ENCODE measurements around the gene ZNRF4. TPM values are rescaled to one million over a fixed set of nuclear protein-coding genes. Genes with fewer than 3 reads are reported as not detected.
"Not testable (repeated sequence)": the region's sequence is repeated elsewhere in the genome, so short reads cannot be mapped to it uniquely, and the experiment has no call there.

ZNRF4 gene
- total and polyA plus RNA-seq, 2 donors = not detected

DNA sequence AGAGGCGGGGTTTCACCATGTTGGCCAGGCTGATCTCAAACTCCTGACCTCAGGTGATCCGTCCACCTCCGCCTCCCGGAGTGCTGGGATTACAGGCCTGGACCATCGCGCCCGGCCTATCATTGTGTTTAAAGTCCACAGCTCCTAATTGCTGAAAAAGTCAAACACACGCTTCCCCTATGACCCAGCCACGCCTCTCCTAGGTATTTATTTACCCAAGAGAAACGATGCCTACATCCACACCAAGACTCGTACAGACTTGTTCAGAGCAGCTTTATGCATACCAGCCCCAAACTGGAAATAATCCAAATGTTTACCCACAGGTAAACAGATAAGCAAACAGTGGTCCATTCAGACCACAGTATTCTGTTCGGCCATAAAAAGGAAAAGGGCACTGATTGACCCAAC lies 15.1 kb downstream of the ZNRF4 start:
- WGBS = 42% methylated on average over 12 of the region's 12 CpGs
- Histone ChIP-seq H3K4me3 (ENCODE audit: low read depth, low read length) (no peak overlapping the region), H3K36me3 (ENCODE audit: insufficient read depth) (no peaks in the 10 kb centered on the region), H3K4me1 (ENCODE audit: insufficient read depth) (no peaks in the 10 kb centered on the region), H3K27ac (ENCODE audit: low read depth) (no peak overlapping the region)
- peak; percentile 72 for DNase-seq (ENCODE audit: extremely low spot score)

GRCh38 chr19:5472286-5472685 lies 17.1 kb downstream of the ZNRF4 start:
- H3K4me3 ChIP-seq (ENCODE audit: low read depth, low read length) = no peak overlapping the region
- peak; percentile 25 for DNase-seq (ENCODE audit: extremely low spot score)
- H3K27ac ChIP-seq (ENCODE audit: low read depth) = no peak overlapping the region
- 71% methylated on average over 16 of the region's 16 CpGs for WGBS
- no peaks in the 10 kb centered on the region for H3K4me1 ChIP-seq (ENCODE audit: insufficient read depth)
- no peaks in the 10 kb centered on the region for H3K36me3 ChIP-seq (ENCODE audit: insufficient read depth)

- H3K4me1 ChIP-seq (ENCODE audit: insufficient read depth) = no peaks in the 10 kb centered on the region
- H3K36me3 ChIP-seq (ENCODE audit: insufficient read depth) = no peaks in the 10 kb centered on the region
- DNase-seq (ENCODE audit: extremely low spot score) = no peak
- no peak overlapping the region for H3K4me3 ChIP-seq (ENCODE audit: low read depth, low read length)
- H3K27ac ChIP-seq (ENCODE audit: low read depth) = no peak overlapping the region
- WGBS = 92% methylated on average over 5 of the region's 5 CpGs
Observed at GRCh38 chr19:5473646-5474045, 18.4 kb downstream of the ZNRF4 start.

DNA sequence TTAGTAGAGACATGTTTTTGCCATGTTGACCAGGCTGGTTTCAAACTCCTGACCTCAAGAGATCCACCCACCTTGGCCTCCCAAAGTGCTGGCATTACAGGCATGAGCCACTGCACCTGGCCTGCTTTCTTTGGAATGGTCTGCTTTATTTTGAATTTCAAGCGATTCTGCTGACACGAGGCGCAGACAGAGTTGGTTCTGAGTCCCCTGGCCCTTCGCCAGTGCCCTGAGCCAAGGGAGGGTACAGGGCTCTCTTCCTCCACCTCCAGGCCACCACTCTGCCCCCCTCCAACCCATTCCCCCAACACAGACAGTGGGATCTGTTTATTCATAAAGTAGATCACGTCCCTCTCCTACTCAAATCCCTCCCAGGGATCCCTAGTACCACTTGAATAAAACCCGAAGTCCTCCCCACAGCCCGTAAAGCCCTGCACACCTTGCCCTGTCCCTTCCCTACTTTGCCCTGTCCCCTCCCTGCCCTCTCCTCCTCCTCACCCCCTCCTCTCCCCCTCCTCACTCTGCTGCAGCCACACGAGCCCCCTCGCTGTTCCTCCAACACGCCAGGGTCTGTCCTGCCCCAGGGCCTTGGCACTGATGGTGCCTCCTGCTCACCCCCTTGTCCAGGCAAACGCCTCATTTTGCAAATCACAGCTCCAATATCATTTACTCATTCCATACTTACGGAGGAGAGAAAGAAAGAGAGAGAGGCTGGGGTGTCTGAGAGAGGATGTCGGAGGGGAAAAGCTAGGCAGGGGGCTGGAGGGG lies 22.4 kb downstream of the ZNRF4 start:
- Histone ChIP-seq H3K4me1 (ENCODE audit: insufficient read depth) (no peaks in the 10 kb centered on the region), H3K4me3 (ENCODE audit: low read depth, low read length) (no peak overlapping the region), H3K36me3 (ENCODE audit: insufficient read depth) (no peaks in the 10 kb centered on the region), H3K27ac (ENCODE audit: low read depth) (no peak overlapping the region)
- WGBS = 36% methylated on average over 13 of the region's 13 CpGs
- DNase-seq (ENCODE audit: extremely low spot score) = no peak

- Histone ChIP-seq H3K27ac (ENCODE audit: low read depth) (no peak overlapping the region), H3K4me3 (ENCODE audit: low read depth, low read length) (no peak overlapping the region), H3K4me1 (ENCODE audit: insufficient read depth) (no peaks in the 10 kb centered on the region), H3K36me3 (ENCODE audit: insufficient read depth) (no peaks in the 10 kb centered on the region)
- 22% methylated on average over 32 of the region's 32 CpGs for WGBS
- no peak for DNase-seq (ENCODE audit: extremely low spot score)
Observed at GRCh38 chr19:5478241-5478924, 23.2 kb downstream of the ZNRF4 start.

DNA sequence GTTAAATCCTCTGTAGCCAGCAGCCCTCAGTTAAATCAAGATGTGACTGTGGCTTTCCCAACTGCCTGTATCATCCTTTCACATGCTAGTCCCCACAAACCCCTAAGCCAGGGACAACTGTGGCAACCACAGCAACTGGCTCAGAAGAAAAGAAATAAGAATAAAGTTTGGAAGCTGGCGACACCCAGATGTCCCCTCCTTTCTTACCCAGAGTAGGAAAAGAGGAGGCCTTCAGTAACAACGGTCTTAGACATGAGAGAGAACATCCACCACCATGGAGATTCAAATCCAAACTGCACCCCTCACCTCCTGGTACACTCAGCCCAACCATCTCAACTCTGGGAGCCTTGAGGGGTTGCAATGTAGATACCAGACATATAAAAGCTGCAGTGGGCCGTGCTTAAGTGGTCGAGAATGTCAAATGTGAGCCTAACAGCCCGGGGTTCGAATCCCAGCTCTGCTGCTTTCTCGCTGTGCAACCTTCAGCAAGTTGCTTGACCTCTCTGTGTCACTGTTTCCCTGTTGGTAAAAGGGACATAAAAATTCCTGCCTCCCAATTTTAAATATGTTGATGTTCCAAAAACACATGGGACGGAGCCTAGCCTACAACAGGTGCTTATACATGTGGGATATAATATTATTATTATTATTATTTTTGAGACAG lies 23.8 kb downstream of the ZNRF4 start:
- WGBS = 82% methylated on average over 8 of the region's 8 CpGs
- H3K4me1 ChIP-seq (ENCODE audit: insufficient read depth) = no peaks in the 10 kb centered on the region
- no peaks in the 10 kb centered on the region for H3K36me3 ChIP-seq (ENCODE audit: insufficient read depth)
- DNase-seq (ENCODE audit: extremely low spot score) = no peak
- H3K4me3 ChIP-seq (ENCODE audit: low read depth, low read length) = no peak overlapping the region
- no peak overlapping the region for H3K27ac ChIP-seq (ENCODE audit: low read depth)

DNA sequence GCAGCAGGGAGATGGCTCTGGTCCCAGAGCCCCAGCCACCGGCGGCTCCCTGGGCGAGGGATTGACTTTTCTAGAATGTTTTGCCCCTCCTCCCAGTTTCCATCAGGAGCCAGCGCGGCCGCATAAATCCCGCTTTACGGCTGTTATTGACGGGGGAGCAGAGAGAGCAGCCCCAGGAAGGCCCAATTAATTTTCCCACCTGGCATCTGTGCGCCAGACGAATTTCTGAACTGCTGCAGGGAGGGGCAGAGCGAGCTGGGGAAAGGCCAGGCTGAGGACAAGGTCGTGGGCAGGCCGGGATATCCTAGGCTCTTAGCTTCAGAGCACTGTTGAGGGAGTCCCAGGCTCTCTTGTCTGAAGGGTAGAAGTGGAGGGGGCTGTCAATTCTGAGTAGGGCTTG lies 24.7 kb downstream of the ZNRF4 start:
- DNase-seq (ENCODE audit: extremely low spot score) = no peak
- 22% methylated on average over 14 of the region's 14 CpGs for WGBS
- no peak overlapping the region for H3K27ac ChIP-seq (ENCODE audit: low read depth)
- no peaks in the 10 kb centered on the region for H3K4me1 ChIP-seq (ENCODE audit: insufficient read depth)
- no peak overlapping the region for H3K4me3 ChIP-seq (ENCODE audit: low read depth, low read length)
- no peaks in the 10 kb centered on the region for H3K36me3 ChIP-seq (ENCODE audit: insufficient read depth)

DNA sequence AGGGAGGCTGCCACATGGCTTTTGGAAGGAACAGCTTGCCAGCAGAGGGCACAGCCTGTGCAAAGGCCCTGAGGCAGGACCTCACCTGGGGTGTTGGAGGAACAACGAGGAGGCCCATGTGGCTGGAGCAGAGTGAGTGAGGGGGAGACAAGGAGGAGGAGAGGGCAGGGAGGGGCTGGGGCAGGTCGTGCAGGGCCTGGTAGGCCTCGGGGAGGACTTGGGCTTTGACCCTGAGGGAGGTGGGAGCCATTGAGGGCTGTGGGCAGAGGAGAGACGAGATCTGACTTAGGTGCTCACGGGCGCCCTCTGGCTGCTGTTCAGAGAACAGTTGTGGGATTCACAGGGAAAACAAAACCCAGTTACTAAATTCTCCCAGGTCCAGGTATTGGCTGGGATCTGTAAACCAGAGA lies 25.2 kb downstream of the ZNRF4 start:
- WGBS = 51% methylated on average over 6 of the region's 6 CpGs
- no peak for DNase-seq (ENCODE audit: extremely low spot score)
- Histone ChIP-seq H3K4me3 (ENCODE audit: low read depth, low read length) (no peak overlapping the region), H3K27ac (ENCODE audit: low read depth) (no peak overlapping the region), H3K4me1 (ENCODE audit: insufficient read depth) (no peaks in the 10 kb centered on the region), H3K36me3 (ENCODE audit: insufficient read depth) (no peaks in the 10 kb centered on the region)

DNA sequence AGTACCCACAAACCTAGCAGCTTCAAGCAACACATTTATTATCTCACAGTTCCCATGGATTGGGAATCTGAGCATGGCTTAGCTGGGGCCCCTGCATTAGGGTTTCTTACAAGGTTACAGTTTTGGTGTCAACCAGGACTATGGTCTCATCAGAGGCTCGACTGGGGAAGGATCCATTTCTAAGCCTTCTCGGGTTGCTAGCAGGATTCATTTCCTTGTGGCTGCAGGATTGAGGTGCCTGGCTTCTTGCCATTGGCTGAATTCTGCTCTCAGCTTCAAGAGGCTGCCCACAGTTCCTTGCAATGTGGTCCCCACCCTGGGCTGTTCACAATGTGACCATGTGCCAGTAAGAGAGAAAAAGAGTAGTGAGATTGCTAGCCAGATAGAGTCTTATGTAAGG lies 26.7 kb downstream of the ZNRF4 start:
- Histone ChIP-seq H3K4me3 (ENCODE audit: low read depth, low read length) (no peak overlapping the region), H3K36me3 (ENCODE audit: insufficient read depth) (no peaks in the 10 kb centered on the region), H3K27ac (ENCODE audit: low read depth) (no peak overlapping the region), H3K4me1 (ENCODE audit: insufficient read depth) (no peaks in the 10 kb centered on the region)
- DNase-seq (ENCODE audit: extremely low spot score) = no peak
- 88% methylated on average over 2 of the region's 2 CpGs for WGBS

DNA sequence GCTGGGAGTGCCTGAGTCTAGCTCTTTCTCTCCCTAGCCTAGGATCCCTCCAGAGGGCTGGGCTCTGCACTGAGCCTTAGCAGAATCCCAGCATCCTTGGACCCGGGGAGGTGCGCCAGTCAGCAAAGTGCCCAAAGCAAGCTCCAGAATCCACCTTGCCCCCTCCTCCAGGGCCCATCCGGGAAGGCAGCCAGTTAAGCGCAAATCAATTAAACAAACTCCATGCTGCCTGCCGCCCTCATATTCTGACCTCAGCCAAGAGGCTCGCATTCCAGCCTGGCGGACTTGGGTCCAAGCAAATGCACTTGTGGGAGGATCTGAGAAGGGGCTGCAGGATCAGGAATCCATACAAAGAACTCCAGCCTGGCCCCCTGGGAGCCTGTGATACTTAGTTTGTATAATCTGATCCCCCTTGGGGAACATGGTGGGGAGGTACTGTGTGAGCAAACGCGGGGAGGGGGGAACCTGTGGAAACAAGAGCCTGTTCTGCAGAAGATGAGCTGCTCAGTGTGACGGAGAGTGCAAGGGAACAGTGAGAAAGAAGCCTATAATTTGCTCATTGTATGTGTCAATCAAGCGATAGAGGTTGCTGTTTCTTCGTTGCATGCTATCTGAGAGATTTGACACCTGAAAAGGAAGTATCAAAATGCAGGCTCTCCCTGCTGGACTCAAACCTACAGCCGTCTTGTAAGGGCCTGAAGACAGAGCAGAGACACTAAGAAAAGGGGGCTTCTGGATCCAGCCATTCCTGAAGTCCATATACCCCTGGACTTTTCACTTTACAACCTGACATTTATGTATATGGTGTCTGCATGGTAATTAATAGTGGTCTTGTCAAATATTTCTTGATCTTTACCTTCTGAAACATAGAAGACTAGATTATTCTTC lies 29.4 kb downstream of the ZNRF4 start:
- 24% methylated on average over 13 of the region's 13 CpGs for WGBS
- DNase-seq (ENCODE audit: extremely low spot score) = peak; percentile 41

GRCh38 chr19:5485286-5485636 lies 30.0 kb downstream of the ZNRF4 start:
- no peak for DNase-seq (ENCODE audit: extremely low spot score)
- WGBS = 70% methylated on average over 3 of the region's 3 CpGs
- Histone ChIP-seq H3K36me3 (ENCODE audit: insufficient read depth) (no peaks in the 10 kb centered on the region), H3K4me3 (ENCODE audit: low read depth, low read length) (no peak overlapping the region), H3K4me1 (ENCODE audit: insufficient read depth) (no peaks in the 10 kb centered on the region), H3K27ac (ENCODE audit: low read depth) (no peak overlapping the region)

More for the DNA sequence above, 29.4 kb downstream of the ZNRF4 start:
- H3K27ac ChIP-seq (ENCODE audit: low read depth) = no peak overlapping the region
- H3K4me3 ChIP-seq (ENCODE audit: low read depth, low read length) = no peak overlapping the region
- H3K4me1 ChIP-seq (ENCODE audit: insufficient read depth) = no peaks in the 10 kb centered on the region
- H3K36me3 ChIP-seq (ENCODE audit: insufficient read depth) = no peaks in the 10 kb centered on the region

GRCh38 chr19:5485658-5486057 lies 30.4 kb downstream of the ZNRF4 start:
- not testable (repeated sequence) for H3K4me3 ChIP-seq (ENCODE audit: low read depth, low read length); DNase-seq (ENCODE audit: extremely low spot score); H3K4me1 ChIP-seq (ENCODE audit: insufficient read depth); H3K36me3 ChIP-seq (ENCODE audit: insufficient read depth); H3K27ac ChIP-seq (ENCODE audit: low read depth)
- 93% methylated on average over 4 of the region's 4 CpGs for whole genome bisulfite sequencing

GRCh38 chr19:5487222-5487621 lies 32.0 kb downstream of the ZNRF4 start:
- no peak for DNase-seq (ENCODE audit: extremely low spot score)
- Histone ChIP-seq H3K4me1 (ENCODE audit: insufficient read depth) (no peaks in the 10 kb centered on the region), H3K36me3 (ENCODE audit: insufficient read depth) (no peaks in the 10 kb centered on the region), H3K4me3 (ENCODE audit: low read depth, low read length) (no peak overlapping the region), H3K27ac (ENCODE audit: low read depth) (no peak overlapping the region)
- 77% methylated on average over 7 of the region's 7 CpGs for WGBS
